HG02798 (cell line): ENCODE data around the gene MRPS25.
A peak's percentile ranks its signal among the peaks of the same experiment; 100 is the strongest.

ENCODE experiments used
- ATAC-seq: cut with Tn5 transposase; IDR thresholded peaks from one replicate; pipeline ENCODE4 v1.9.1; 2021; ENCODE audit warnings: mild to moderate bottlenecking; ENCODE audit not compliant: unreplicated experiment, poor library complexity

MRPS25 gene

DNA sequence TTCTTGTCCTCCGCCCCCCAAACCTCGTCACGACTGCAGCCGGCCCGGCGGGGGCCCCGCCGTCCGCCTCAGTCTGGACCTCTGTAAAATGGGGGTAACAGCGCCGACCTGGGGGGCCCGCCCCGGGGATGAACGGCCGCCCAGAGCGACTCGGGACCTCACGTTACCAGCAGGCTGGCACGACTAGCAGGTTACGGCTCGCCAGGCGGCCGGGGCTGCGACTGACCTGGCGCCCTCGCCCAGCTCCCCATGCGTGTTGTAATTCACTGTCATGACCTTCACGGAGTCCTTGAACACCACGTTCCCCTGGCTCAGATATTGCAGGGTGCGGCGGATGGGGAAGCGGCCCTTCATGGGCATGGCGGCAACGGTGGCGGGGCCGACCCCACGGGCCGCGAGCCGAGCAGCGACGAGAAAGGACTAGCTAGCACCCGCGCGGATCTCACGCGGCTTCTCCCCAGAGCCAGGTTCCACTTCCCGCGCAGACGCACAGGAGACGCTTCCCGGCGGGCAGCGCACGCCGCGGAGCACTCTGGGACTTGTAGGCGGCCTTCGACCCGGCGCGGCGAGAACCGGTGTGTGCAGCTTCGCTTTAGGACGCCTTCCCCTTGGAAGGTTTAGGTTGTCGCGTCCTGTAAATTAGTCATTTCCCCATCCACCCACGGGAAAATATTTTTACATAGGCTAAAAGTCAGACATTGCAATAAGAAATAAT is at the start of gene MRPS25:
MRPS25 (minus strand) TSS at position 481 of the 715 bp plus-strand sequence; CDS start at position 360, 121 bp downstream.
- ATAC-seq, result peak; percentile 98

GRCh38 chr3:15113884-15114283 is 48.8 kb upstream of the MRPS25 start:
- no peak for ATAC-seq

- ATAC-seq, result no peak
Measured at GRCh38 chr3:15113471-15113870, 48.4 kb upstream of the MRPS25 start.

DNA sequence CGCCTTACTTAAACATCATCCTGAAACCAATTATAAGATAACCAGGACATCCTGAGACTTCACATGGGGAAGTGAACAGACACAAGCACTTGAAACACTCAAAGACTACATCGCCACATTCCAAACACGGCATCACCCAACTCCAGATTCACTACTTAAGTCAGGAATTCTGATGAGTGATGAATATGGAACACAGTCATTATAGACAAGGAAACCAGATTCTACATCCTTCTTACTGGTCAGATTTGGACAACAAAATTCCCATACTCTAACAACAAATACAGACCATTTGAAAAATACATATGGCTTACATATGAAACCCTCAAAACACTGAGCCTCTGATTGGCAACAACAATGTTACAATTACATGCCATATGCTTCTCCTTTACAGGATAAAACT is 46.9 kb upstream of the MRPS25 start:
- ATAC-seq, result no peak

DNA sequence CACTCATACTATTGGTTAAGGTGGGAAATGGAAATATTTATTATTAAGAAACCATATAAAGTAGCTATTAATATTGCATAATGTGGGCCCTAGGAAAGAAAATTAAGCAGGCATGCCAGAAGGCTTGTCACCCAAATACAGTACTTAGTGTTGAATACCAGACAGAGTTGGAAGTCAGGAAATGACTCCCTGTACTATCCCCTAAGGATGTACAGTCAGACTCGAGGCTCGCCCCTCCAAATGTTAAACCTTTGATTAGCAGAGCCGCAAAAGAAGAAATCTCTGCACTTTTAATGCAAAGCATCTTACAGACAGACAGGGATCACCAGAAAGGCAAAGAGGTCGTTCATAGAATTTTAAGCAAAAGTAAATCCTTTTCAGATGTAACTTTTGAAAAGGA is 45.1 kb upstream of the MRPS25 start:
- ATAC-seq, result no peak

DNA sequence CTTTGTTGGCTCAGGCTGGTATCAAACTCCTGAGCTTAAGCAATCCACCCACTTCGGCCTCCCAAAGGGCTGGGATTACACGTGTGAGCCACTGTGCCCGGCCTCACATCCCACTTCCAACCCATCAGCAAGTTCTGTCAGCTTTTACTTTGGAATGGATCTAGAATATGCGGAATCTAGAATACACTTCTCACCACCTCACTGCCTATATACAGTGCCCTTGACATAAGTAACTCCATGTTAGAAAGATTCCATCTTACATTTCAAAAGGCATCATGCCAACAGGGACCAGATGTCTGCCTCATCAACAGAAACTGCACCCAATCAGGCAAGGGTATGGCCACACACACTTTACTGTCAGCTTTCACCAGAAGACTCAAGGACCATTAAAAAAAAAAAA is 43.8 kb upstream of the MRPS25 start:
- no peak for ATAC-seq

GRCh38 chr3:15108082-15108545 is 43.0 kb upstream of the MRPS25 start:
- ATAC-seq, result peak; percentile 85

DNA sequence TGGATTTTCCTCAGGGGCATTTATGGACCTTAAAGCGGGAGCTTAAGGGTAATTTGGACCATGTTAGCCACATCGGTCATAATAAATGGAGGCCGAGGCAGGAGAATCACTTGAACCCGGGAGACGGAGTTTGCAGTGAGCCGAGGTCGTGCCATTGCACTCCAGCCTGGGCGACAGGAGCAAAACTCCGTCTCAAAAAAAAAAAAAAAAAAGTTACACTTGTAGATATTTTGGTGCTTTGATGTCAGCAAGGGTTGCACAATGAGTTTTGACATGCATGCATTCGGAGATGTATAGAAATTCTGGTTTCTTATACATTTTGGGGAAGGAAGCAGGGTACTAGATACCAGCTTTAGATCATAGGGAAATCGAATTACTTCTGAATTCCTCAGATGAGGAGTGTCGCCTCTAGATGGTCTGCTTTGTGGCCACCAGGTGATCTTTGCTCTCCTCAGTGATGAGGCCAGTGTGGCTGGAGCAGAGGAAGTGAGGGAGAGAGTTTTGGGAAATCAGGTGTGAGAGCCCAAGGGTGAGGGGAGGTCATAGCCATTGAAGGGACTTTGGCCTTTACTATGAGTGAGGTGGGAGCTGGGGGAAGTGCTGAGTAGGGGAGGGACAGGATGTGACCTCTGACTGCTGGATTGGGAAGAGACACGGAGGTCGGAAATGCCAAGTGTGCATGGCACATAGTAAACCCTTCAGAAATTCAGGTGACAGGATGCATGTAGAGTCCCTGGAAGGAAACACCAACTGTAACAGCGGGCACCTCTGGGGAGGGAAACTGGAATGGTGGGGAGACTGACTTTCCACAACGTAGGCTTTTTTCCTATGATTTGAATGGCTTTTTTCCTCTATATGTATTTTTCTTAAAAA is 42.2 kb upstream of the MRPS25 start:
- no peak for ATAC-seq

DNA sequence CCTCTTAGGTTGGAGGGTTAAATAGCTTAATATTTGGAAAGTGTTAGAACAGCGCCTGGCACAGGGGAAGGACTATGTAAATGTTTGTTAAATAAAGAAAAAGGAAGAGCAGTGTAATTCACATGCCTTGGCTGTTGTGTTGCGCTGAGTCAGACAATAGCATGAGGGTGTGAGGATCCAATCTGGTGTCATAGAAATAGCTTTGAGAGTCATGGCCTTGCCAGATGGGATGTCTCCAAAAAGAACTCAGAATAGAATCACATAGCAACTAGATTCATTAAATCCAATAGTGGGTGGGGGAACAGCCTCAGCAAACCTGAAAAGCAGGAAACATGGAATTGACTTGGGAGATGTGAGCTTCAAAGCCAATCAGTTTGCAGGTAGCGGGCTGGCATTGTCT is 37.7 kb upstream of the MRPS25 start:
- no peak for ATAC-seq

- no peak for ATAC-seq
Measured at GRCh38 chr3:15102256-15102655, 37.1 kb upstream of the MRPS25 start.

DNA sequence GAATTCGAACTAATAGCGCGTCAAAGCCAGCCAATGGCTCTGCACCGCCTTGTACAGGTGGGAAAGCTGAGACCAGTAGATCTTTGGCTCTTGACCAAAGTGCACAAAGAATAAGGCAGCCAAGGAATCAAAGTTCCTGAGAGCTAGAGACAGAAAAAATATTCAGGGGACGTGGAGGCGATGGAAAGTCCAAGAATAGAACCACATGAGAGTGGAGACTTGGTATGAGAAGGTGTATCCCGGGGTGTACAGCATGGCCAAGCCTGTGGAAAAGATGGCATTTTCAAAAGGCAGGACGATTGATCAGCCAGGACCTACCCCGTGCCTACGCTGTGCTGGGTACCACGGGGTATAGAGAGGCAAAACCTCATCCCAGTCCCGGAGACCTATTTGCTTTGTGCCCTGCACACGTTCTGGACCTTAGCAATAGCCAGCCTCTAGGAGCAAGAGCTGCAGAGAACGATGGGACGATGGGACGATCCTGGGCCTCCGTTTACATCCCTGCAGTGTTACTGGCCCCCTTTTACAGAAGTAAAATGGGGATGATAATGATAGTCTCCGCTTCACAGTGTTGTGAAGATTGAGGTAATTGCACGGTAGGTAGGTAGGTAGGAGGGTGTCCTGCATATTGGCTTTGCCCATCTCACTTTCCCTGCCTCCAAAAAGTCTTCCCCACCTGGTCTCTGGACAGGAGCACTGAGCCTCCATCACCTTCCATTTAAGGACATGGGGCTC is 34.4 kb upstream of the MRPS25 start:
- peak; percentile 8 for ATAC-seq

- peak; percentile 93 for ATAC-seq
Measured at GRCh38 chr3:15098503-15099363, 33.6 kb upstream of the MRPS25 start, which contains the start of gene RBSN. Gene RBSN, minus strand, starts transcription at chr3:15099148. Its CDS starts 3,028 bp downstream, at chr3:15096120.

DNA sequence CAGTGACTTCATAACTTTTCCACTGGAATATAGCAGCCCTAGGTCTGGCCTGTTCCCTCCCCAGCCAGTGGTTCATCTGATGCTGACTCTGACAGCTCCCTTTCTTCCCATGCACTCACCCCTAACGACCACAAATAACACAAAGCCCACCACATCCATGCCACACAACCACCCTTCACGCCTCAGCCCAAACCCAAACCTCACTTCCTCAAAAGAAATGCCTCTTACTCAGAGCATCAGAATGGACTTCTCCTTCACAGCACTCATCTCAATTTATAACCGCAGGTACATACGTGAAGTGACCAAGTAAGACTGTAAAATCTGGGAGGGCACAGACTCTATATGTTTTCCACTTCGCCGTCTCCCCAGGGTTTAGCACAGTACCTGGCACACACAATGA is 32.8 kb upstream of the MRPS25 start:
- no peak for ATAC-seq

DNA sequence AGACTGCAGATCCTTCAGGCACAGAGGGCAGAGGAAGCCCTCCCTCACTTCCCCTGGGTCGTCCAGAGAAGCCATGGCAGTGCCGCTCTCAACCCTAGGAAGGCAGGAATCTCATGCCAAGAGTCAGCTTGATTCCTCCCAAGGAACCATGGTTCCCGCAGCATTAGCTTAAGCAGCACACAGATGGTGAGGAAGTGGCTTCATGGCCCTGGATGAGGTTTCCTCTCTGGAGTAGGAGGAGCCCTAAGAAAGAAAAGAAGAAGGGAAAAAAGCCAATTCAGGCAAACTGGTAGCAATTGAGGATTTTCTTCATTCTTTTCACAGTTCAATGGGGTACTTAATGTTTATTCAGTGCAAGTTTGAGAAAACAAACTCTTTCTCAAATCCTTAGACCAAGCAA is 30.9 kb upstream of the MRPS25 start:
- ATAC-seq, result no peak

DNA sequence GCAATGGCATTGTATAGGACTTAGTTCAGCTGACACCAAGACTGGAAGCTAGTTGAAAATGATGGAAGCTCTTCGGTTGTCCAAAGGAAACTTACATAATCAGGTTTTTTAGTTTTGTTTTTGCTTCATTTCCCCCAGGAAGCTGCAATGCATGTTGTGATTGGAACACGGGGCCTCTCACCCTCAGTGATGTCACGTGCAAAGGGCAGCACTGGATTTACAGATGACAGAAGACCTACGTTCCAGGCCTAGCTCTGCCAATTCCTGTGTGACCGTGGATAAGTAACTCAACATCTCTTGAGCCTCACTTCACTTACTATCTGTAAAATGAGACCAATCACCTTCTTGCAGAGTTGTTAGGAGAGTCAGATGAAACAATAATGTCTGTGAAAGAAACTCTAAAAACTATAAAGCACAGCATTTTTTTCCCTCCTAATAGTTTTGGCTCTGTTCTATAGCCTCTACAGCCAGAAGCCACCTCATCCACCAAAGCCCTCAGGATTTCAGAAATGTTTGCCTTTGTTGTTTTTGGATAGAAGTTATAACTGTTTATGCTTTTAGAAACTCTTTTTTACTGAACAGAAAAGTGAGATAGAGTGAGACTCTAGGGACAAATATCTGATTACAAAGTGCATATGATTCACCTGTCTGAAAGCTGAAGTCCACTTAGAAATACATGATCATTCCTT is 29.2 kb upstream of the MRPS25 start:
- ATAC-seq, result no peak

DNA sequence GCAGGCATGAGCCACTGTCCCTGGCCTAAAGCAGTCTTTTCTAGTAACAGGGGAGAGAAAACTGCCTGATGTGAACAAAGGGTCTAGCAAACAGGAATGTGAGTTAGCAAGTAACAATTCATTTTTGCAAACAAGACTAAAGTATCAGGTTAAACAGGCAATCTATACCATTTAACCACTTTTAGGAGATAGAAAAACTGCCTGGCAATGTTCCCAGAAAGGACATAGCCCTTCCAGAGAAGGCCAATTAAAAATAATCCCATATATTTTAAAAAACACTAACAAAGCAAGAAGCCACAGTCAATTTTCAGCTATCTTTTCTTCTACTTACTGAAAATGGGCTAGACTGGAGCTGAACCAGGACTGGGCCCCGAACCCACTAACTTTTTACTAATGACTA is 27.6 kb upstream of the MRPS25 start:
- no peak for ATAC-seq

GRCh38 chr3:15091575-15091974 is 26.5 kb upstream of the MRPS25 start:
- ATAC-seq, result no peak

GRCh38 chr3:15089201-15089600 is 24.1 kb upstream of the MRPS25 start:
- no peak for ATAC-seq

DNA sequence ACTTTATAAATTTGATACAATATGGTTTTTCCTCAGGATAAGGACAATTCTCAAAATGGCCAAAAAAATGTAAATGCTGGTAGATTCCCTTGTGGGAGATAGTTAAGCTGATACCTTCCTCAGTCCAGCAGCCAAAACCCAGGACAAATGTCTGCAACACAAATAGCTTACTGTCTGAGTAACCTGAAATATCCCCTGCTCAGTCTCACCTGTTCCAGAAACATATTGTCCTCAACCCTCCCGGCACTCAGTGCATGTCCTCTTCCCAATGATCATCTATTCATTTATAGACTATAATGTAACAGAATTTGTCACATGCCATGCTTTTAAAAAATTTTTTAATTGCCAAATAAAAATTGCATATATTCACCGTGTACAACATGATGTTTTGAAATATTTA is 21.6 kb upstream of the MRPS25 start:
- no peak for ATAC-seq
